ES-I3 (cell line): ENCODE results near the gene RDH5.
"Not testable (repeated sequence)": the region's sequence is repeated elsewhere in the genome, so short reads cannot be mapped to it uniquely, and the experiment has no call there.

ENCODE experiments used
- H3K36me3 ChIP-seq: 2 replicates; pipeline ENCODE4 v1.6.1; 2013; ENCODE audit warnings: mild to moderate bottlenecking, low read length, control low read depth, moderate library complexity; ENCODE audit not compliant: insufficient read depth
- H3K4me1 ChIP-seq: 2 replicates; pipeline ENCODE4 v1.6.1; 2013; ENCODE audit warnings: mild to moderate bottlenecking, control low read depth, low read length; ENCODE audit not compliant: insufficient read depth
- H3K9ac ChIP-seq: 2 replicates; pipeline ENCODE4 v1.6.1; 2013; ENCODE audit warnings: low read depth, mild to moderate bottlenecking, low read length, moderate library complexity
- H3K9me3 ChIP-seq: 2 replicates; pipeline ENCODE4 v1.6.1; 2013; ENCODE audit warnings: mild to moderate bottlenecking, low read length, moderate library complexity; ENCODE audit not compliant: control insufficient read depth, insufficient read depth

The RDH5 gene

DNA sequence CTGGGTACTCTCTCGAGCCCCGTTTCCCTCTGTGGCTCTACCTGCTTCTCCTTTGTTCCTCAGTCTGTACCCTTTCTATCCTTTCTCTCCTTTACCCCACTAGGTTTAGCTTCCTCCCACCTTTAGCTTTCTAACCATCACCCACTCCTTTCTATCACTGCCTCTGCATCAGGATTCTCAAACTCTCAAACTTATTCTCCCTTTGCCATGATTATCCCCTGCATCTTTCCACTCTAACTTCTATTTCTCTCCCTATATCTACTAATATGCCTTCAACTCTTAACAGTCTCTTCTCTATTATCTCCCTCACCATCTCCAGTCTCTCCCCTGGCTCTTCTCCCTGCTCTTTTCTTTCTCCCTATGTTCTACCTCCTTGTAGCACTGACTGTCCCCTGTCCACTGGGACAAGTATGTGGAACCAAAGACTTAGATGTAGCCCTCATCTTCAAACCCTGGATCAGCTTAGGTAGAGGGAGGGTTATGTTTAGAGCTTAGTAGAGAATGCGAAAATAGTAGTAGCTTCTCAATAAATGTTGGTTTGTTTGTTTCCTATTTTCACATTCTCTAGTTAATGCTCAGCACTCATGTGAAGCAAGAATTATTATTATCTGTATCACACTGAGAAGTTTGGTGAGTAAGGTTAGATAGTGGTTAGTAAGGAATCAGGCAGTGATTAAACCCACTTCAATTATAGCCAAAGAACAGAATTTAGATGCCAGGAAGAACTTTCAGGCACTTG, 26.1 kb downstream of the RDH5 start:
- H3K9ac ChIP-seq = peak overlapping the region; percentile 50
- H3K36me3 ChIP-seq = no peaks in the 10 kb centered on the region
- H3K4me1 ChIP-seq = peaks cover 29% of the 10 kb centered on the region
- no peaks in the 10 kb centered on the region for H3K9me3 ChIP-seq

DNA sequence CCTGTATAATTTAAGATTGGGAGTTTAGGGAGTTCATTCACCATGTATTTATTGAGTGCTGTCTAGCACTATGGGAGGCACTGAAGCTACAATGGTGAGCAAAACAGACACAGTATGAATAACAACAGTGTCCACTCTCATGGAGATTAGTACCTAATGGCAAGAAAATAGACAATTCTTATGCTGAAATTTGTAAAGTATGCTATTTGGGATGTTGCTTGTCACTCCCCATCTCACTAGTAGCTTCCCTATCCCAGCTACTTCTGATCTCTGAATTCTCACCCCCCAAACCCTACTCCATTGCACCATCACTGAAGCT, 26.7 kb downstream of the RDH5 start:
- Histone ChIP-seq H3K9me3 (no peaks in the 10 kb centered on the region), H3K9ac (no peak overlapping the region), H3K4me1 (peaks cover 28% of the 10 kb centered on the region), H3K36me3 (0 out of 2 replicates have a peak, but pooled peaks cover 3% of the 10 kb centered on the region)

DNA sequence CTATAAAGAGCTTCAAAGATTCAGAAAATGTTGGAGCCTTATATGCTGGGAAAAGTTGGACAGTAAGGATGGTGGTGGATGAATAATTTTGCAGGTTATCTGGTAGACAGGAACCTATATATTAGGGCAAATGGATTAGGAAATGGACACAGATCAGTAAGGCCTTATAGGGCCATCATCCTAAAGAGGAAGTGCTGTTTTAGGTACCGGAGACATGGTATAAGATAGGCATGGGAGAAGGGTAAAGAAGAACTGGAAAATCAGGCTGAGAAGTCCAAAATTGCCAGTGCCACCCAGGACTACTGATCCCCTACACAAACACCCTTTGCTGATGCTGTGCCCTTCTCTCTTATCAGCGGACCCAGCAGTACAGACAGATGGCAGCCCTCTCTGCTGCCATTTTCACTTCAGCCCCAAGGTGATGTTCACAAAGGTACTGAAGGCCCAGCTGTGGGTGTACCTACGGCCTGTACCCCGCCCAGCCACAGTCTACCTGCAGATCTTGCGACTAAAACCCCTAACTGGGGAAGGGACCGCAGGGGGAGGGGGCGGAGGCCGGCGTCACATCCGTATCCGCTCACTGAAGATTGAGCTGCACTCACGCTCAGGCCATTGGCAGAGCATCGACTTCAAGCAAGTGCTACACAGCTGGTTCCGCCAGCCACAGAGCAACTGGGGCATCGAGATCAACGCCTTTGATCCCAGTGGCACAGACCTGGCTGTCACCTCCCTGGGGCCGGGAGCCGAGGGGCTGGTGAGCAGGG, 28.2 kb downstream of the RDH5 start:
- peaks cover 11% of the 10 kb centered on the region; the same call in 1 of the 2 replicates for H3K36me3 ChIP-seq
- H3K9me3 ChIP-seq = no peaks in the 10 kb centered on the region
- peaks cover 24% of the 10 kb centered on the region for H3K4me1 ChIP-seq
- no peak overlapping the region for H3K9ac ChIP-seq

DNA sequence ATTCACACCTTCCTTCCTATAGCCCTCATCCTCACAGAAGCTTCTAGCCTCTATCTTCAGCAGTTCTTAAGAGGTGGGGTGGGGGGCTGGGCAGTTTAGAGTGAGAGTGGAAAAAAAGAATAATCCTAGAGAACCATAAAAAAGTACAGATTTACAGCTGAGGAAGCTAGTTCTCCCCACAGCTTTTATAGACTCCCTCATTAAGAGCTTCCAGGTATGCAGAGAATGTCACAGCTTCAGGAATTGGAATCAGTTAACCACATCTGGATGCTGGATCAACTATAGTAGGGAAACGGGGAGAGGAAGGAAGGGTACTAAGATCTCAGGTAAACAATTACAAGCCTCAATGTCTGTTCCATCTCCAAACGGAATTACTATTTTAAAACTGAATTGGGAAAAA, 35.1 kb downstream of the RDH5 start:
- Histone ChIP-seq H3K9me3 (no peaks in the 10 kb centered on the region), H3K9ac (no peak overlapping the region), H3K36me3 (peaks cover 29% of the 10 kb centered on the region), H3K4me1 (no peaks in the 10 kb centered on the region; the same call in 1 of the 2 replicates)

DNA sequence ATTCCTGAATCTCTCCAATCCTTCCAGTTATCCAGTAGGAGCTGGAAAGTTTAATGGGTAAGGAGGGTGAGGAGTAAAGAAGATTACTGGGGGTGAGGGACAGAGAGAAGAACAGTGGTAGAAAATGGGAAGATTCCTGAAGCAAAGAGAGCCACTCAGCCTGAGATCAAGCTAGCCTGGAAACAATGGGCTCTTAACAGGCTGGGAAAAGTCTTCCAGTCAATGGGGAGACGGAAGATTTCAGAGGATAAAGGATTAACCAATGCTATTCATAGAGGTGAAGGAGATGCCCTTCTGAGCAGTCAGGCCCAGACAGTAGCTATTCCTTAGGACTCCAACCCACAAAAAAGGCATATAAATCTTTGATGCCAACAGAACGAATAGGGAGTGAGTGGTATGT, 37.5 kb downstream of the RDH5 start:
- no peaks in the 10 kb centered on the region for H3K9me3 ChIP-seq
- H3K4me1 ChIP-seq = no peaks in the 10 kb centered on the region
- H3K9ac ChIP-seq = no peak overlapping the region
- peaks cover 26% of the 10 kb centered on the region for H3K36me3 ChIP-seq

DNA sequence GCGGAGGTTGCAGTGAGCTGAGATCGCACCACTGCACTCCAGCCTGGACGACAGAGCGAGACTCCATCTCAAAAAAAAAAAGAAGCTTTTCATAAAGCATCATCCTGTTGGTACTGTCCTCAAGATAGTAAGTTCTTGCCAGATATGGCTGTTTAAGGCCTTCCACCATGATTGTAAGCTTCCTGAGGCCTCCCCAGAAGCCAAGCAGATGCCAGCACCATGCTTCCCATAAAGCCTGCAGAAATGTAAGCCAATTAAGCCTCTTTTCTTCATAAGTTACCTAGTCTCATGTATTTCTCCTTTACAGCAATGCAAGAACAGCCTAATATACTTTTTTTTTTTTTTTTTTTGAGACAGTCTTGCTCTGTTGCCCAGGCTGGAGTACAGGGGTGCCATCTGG, 38.4 kb downstream of the RDH5 start:
- H3K36me3 ChIP-seq = peaks cover 27% of the 10 kb centered on the region
- H3K9me3 ChIP-seq = not testable (repeated sequence)

DNA sequence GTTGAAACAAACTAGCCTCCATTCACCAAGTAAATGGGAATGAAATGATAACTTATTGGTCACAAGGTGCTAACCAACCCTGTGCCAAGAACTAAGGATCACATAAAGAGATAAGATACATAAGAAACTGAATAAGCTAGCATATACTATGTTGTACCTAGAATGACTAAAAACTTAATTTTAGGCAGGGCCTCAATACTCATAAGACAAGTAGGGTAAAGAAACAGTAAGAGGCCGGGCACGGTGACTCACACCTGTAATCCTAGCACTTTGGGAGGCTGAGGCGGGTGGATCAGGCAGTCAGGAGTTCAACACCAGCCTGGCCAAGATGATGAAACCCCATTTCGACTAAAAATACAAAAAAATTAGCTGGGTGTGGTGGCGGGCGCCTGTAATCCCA, 40.5 kb downstream of the RDH5 start:
- H3K9ac ChIP-seq = no peak overlapping the region
- H3K36me3 ChIP-seq = peaks cover 25% of the 10 kb centered on the region
- H3K9me3 ChIP-seq = no peaks in the 10 kb centered on the region
- no peaks in the 10 kb centered on the region for H3K4me1 ChIP-seq

More for the DNA sequence above, 38.4 kb downstream of the RDH5 start:
- not testable (repeated sequence) for H3K4me1 ChIP-seq, H3K9ac ChIP-seq

DNA sequence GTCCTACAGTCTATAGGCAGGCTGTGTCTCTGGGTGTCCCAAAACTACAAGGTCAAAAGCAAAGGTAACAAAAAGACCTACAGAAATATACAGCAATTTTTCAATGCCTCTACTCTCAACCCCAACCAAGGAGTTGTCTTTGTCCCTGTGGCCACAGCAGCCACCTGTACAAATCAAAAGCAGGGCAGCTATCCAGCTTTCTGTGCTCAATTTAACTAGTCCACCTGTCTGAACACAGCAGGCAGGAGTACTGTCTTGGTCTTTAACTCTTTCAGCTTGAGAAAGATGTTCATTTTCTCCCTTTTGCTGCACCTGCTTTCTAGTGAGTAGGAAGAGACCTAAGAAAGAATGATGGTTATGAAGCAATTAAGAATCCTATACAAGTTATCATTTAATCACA, 42.5 kb downstream of the RDH5 start:
- Histone ChIP-seq H3K36me3 (peaks cover 25% of the 10 kb centered on the region), H3K9ac (no peak overlapping the region), H3K4me1 (no peaks in the 10 kb centered on the region), H3K9me3 (no peaks in the 10 kb centered on the region)

DNA sequence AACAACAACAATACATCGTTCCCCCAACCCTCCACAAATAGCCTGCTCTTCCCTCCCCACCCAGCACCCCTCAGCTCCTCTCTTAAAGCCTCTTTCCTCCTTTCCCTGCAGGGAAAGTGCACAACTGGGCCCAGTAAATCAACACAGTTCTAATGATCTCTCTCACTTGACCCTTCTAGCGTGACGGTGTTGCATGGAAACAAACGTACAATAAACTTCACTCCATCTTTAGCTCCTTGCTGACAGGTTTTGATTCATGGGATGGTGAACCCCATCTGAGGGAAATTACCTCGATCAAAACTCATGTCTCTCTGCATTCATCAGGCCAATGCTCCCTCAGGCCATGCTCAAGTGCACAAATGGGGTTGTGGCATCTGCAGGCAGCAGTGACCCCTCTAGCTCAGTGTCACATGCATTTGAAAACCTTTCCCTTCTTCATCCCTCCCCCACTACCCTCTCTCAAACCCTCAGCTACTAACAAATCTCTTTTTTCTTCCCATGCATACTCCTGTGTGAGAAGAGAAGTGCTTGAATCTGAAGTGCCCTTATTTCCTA, 45.6 kb downstream of the RDH5 start:
- peaks cover 11% of the 10 kb centered on the region for H3K36me3 ChIP-seq

DNA sequence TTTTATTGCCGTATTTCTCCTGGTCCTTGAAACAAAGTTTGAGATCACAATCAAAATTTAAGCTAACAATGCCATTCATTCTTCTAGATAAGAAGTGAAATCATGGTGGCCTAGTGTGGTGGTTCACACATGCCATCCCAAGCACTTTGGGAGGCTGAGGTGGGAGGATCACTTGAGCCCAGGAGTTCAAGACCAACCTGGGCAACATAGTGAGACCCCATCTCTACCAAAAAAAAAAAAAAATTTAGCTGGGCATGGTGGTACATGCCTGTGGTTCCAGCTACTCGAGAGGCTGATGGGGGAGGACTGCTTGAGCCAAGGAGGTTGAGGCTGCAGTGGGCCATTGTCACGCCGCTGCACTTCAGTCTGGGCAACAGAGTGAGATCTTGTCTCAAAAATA, 47.0 kb downstream of the RDH5 start:
- Histone ChIP-seq H3K9me3 (no peaks in the 10 kb centered on the region), H3K9ac (no peak overlapping the region), H3K36me3 (peaks cover 7% of the 10 kb centered on the region), H3K4me1 (no peaks in the 10 kb centered on the region)

More for the DNA sequence above, 45.6 kb downstream of the RDH5 start:
- Histone ChIP-seq H3K9me3 (no peaks in the 10 kb centered on the region), H3K9ac (no peak overlapping the region), H3K4me1 (no peaks in the 10 kb centered on the region)

DNA sequence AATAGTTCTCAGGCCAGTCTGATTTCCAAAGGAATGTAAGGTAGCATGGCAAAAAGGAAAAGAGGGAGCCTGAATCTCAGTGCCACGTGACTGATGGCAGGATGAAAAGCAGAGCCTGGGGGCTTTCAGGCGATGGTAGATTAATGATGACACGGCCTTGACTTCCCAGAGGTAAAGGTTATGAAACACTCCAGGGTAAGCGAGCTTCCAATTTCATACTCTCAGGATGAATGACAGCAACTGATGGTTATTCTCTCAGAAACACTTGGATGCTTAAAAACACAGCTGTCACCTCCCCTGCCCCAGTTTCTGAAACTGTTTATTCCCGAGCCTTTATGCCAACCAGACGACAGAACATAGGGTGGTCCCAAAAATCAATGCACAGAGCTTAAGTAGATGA, 51.5 kb downstream of the RDH5 start:
- Histone ChIP-seq H3K9me3 (no peaks in the 10 kb centered on the region), H3K36me3 (no peaks in the 10 kb centered on the region; the same call in none of the 2 replicates), H3K9ac (no peak overlapping the region), H3K4me1 (no peaks in the 10 kb centered on the region)
